ENCODE measurements around the gene UVSSA.

- TF ChIP-seq CTCF (IDR thresholded peaks at IDR 0.05) (no peak), EP300 (IDR thresholded peaks at IDR 0.05; ENCODE audit: low read depth) (no peak), POLR2A (IDR thresholded peaks at IDR 0.05) (no peak), POLR2AphosphoS5 (IDR thresholded peaks at IDR 0.05) (no peak)
These were observed 55.1 kb downstream of the UVSSA start for GRCh38 chr4:1402021-1402515.
